HCT116 (cell line): ENCODE results near the gene LRBA. TPM values are rescaled to one million over a fixed set of nuclear protein-coding genes. Genes with fewer than 3 reads are reported as not detected.

ENCODE experiments used
- ATAC-seq: fragments of 200-7000 bp; cut with Tn5 transposase; 2 replicates; pipeline ENCODE4 v1.9.1; 2020; ENCODE audit warnings: mild to moderate bottlenecking, moderate library complexity
- BruUV-seq: library from RNA; stranded (reverse); fragments of 400-500 nt; replicated peaks from 2 replicates; lab custom pipeline; 2021; lab: Mats Ljungman, UMichigan
- CTCF ChIA-PET: fragments of 300-600 bp; sonication (Branson Sonifier 250); formaldehyde crosslinking; loops from one replicate; lab custom pipeline; 2021; ENCODE audit warnings: antibody characterized with exemption; lab: Charles Lee
- POLR2A ChIA-PET: fragments of 300-600, 350-600 bp; sonication (Branson Sonifier 250); formaldehyde crosslinking; loops from one replicate; lab custom pipeline; 2021; ENCODE audit warnings: antibody characterized with exemption; lab: Charles Lee
- RAD21 ChIA-PET, 2 experiments: fragments of 300-600 bp; sonication (Branson Sonifier 250); formaldehyde crosslinking; loops; one replicate each; lab custom pipeline; 2023; ENCODE audit warnings: low total read pairs in 2 of 2; ENCODE audit not compliant: uncharacterized antibody in 2 of 2, unreplicated experiment in 2 of 2, low non-redundant PET in 1 of 2; lab: Charles Lee
- DNase-seq: peaks from one replicate; pipeline ENCODE4 v3.0.0-alpha.2; 2010; ENCODE audit warnings: low read depth, low spot score
- H2AFZ ChIP-seq: fragments of 200-600 bp; shearing (Covaris generic), sonication (generic); 2 replicates; pipeline ENCODE4 v1.6.1; 2017; ENCODE audit warnings: low read depth, mixed run types, mixed read lengths, antibody characterized with exemption, low read length; ENCODE audit not compliant: poor library complexity, severe bottlenecking
- H3K27ac ChIP-seq: 2 replicates; pipeline ENCODE4 v1.5.1; 2012; ENCODE audit warnings: low read depth, low read length
- H3K27me3 ChIP-seq: fragments of 200-600 bp; sonication (generic); 2 replicates; pipeline ENCODE4 v1.6.1; 2016; ENCODE audit warnings: mixed run types, low read length, mixed read lengths; ENCODE audit not compliant: insufficient read depth
- H3K36me3 ChIP-seq, 2 experiments: fragments of 200-500 bp in 1 of 2; fragments of 200-600 bp in 1 of 2; sonication (Bioruptor generic) in 1 of 2; sonication (generic) in 1 of 2; 2 replicates each; pipeline versions ENCODE4 v1.5.1 to v1.6.1; 2014 to 2016; ENCODE audit warnings: low read length in 2 of 2, inconsistent platforms in 1 of 2, mixed read lengths in 1 of 2, mixed run types in 1 of 2; ENCODE audit not compliant: insufficient read depth in 2 of 2, control insufficient read depth in 1 of 2
- H3K4me1 ChIP-seq, 2 experiments: fragments of 200-600 bp in 1 of 2; sonication (generic) in 1 of 2; 2 replicates each; pipeline versions ENCODE4 v1.5.1 to v1.6.1; 2012 to 2017; ENCODE audit warnings: low read length in 2 of 2, inconsistent platforms in 1 of 2, mild to moderate bottlenecking in 1 of 2, mixed read lengths in 1 of 2, mixed run types in 1 of 2, moderate library complexity in 1 of 2; ENCODE audit not compliant: insufficient read depth in 2 of 2, control insufficient read depth in 1 of 2
- H3K4me2 ChIP-seq: fragments of 200-600 bp; sonication (generic); 2 replicates; pipeline ENCODE4 v1.6.1; 2017; ENCODE audit warnings: mixed run types, low read length, mixed read lengths
- H3K4me3 ChIP-seq, 2 experiments: fragments of 200-600 bp in 1 of 2; sonication (generic) in 1 of 2; replicated peaks in 1 of 2; 2 replicates each; pipeline ENCODE4 v1.5.1; 2011 to 2016; ENCODE audit warnings: low read length in 2 of 2, control low read depth in 1 of 2, low read depth in 1 of 2, mild to moderate bottlenecking in 1 of 2, mixed read lengths in 1 of 2, mixed run types in 1 of 2
- H3K79me2 ChIP-seq: fragments of 200-600 bp; sonication (generic); 2 replicates; pipeline ENCODE4 v1.6.1; 2017; ENCODE audit warnings: mild to moderate bottlenecking, mixed run types, low read length, moderate library complexity, mixed read lengths; ENCODE audit not compliant: insufficient read depth
- H3K9ac ChIP-seq: fragments of 200-600 bp; sonication (generic); 2 replicates; pipeline ENCODE4 v1.6.1; 2016; ENCODE audit warnings: low read length, mixed read lengths
- H3K9me2 ChIP-seq: fragments of 200-600 bp; sonication (generic), shearing (Covaris generic); 2 replicates; pipeline ENCODE4 v1.6.1; 2017; ENCODE audit warnings: mixed run types, mild to moderate bottlenecking, moderate library complexity; ENCODE audit not compliant: insufficient read depth
- H3K9me3 ChIP-seq, 2 experiments: fragments of 200-500 bp in 1 of 2; fragments of 200-600 bp in 1 of 2; sonication (Bioruptor generic) in 1 of 2; sonication (generic) in 1 of 2; 2 replicates each; pipeline ENCODE4 v1.6.1; 2014 to 2017; ENCODE audit warnings: low read length in 2 of 2, mixed read lengths in 2 of 2, inconsistent platforms in 1 of 2, low read depth in 1 of 2, mild to moderate bottlenecking in 1 of 2, mixed run types in 1 of 2, moderate library complexity in 1 of 2; ENCODE audit not compliant: control insufficient read depth in 1 of 2, insufficient read depth in 1 of 2
- H4K20me1 ChIP-seq: fragments of 200-600 bp; sonication (generic), shearing (Covaris generic); 2 replicates; pipeline ENCODE4 v1.6.1; 2017; ENCODE audit warnings: mixed run types, mild to moderate bottlenecking, moderate library complexity; ENCODE audit not compliant: insufficient read depth
- CBX3 ChIP-seq: IDR thresholded peaks from 2 replicates; pipeline ENCODE4 v1.6.1; 2012; ENCODE audit warnings: low read depth
- CEBPB ChIP-seq: IDR thresholded peaks from 2 replicates; pipeline ENCODE4 v1.6.1; 2012; ENCODE audit warnings: low read depth
- EGR1 ChIP-seq: IDR thresholded peaks from 2 replicates; pipeline ENCODE4 v1.6.1; 2012; ENCODE audit warnings: low read depth
- EZH2phosphoT487 ChIP-seq: fragments of 200-600 bp; IDR thresholded peaks from 2 replicates; pipeline ENCODE4 v1.6.1; 2018; ENCODE audit warnings: antibody characterized with exemption, borderline replicate concordance
- FOSL1 ChIP-seq: IDR thresholded peaks from 2 replicates; pipeline ENCODE4 v1.6.1; 2012; ENCODE audit warnings: low read depth
- JUND ChIP-seq: IDR thresholded peaks from 2 replicates; pipeline ENCODE4 v1.6.1; 2012
- RAD21 ChIP-seq: IDR thresholded peaks from 2 replicates; pipeline ENCODE4 v1.6.1; 2012; ENCODE audit warnings: low read depth, mild to moderate bottlenecking
- SIN3A ChIP-seq: IDR thresholded peaks from 2 replicates; pipeline ENCODE4 v1.6.1; 2012; ENCODE audit warnings: low read depth
- SRF ChIP-seq: IDR thresholded peaks from 2 replicates; pipeline ENCODE4 v1.6.1; 2012; ENCODE audit warnings: low read depth
- TCF7L2 ChIP-seq: IDR thresholded peaks from 2 replicates; pipeline ENCODE4 v1.7.0; 2011; ENCODE audit warnings: borderline replicate concordance, inconsistent platforms; ENCODE audit not compliant: insufficient read depth, insufficient read length; ENCODE audit errors: extremely low read depth
- intact Hi-C: fragments of 100-400 bp; cut with micrococcal nuclease; formaldehyde crosslinking; loops from 2 replicates; pipeline ENCODE4 v1.10.0; 2022
- total RNA-seq: library from RNA; stranded (reverse); gene quantifications from one replicate; pipeline ENCODE4 v1.2.1, GENCODE V29; 2021; ENCODE audit not compliant: unreplicated experiment
- TF ChIP-seq, protein P1 (sequence below): IDR thresholded peaks from 2 replicates; pipeline ENCODE4 v1.6.1; 2012
- TF ChIP-seq, protein P2 (sequence below): IDR thresholded peaks from 2 replicates; pipeline ENCODE4 v1.6.1; 2012; ENCODE audit warnings: low read depth
- TF ChIP-seq, protein P3 (sequence below): IDR thresholded peaks from 2 replicates; pipeline ENCODE4 v1.6.1; 2011; ENCODE audit warnings: mild to moderate bottlenecking, low read length, moderate library complexity; ENCODE audit not compliant: insufficient replicate concordance; ENCODE audit errors: extremely low read depth
- TF ChIP-seq, protein P4 (sequence below), 3 experiments: fragments of 200-600 bp in 1 of 3; sonication (generic) in 1 of 3; IDR thresholded peaks in 2 of 3; conservative IDR thresholded peaks in 1 of 3; 2 replicates each; pipeline ENCODE4 v1.5.1; 2012 to 2017; ENCODE audit warnings: low read depth in 2 of 3, low read length in 2 of 3, antibody characterized with exemption in 1 of 3, borderline replicate concordance in 1 of 3, control low read depth in 1 of 3, mild to moderate bottlenecking in 1 of 3, mixed read lengths in 1 of 3, mixed run types in 1 of 3, moderate library complexity in 1 of 3; ENCODE audit not compliant: insufficient read depth in 1 of 3

LRBA gene
- total RNA-seq, 1 experiment from 2014 or later, result 79.8 TPM

DNA sequence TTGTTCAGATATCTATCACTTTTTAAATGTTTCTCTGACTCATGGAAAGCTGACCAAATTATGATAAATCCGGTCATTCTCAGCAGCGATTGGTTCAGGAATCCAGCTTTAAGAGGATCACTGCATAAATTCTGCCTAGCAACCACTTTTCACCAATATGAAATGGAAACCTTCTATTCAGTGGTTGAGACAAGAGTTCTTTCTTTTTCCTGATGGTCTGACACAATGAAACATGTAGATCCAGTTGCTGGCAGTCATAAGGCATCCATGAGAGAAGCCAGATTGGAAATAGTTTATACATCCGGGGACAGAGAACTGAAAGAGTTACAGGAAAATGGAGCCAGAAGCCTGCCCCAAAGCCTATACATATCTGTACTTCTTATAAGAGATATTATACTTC is 406.0 kb downstream of the LRBA start:
- H3K4me2 ChIP-seq, result no peak overlapping the region
- no peak overlapping the region for H3K9ac ChIP-seq
- H2AFZ ChIP-seq, result no peak overlapping the region
- BruUV-seq, result no TSS peak
- CTCF ChIA-PET, result no interaction called here
- intact Hi-C loops, result no loop called here
- H3K9me3 ChIP-seq, result no peaks in the 10 kb centered on the region
- no peak overlapping the region for H3K27ac ChIP-seq
- DNase-seq, result no peak
- TF ChIP-seq, protein P1, sequence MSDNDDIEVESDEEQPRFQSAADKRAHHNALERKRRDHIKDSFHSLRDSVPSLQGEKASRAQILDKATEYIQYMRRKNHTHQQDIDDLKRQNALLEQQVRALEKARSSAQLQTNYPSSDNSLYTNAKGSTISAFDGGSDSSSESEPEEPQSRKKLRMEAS, result no peak
- TF ChIP-seq SRF, result no peak
- no peak for TF ChIP-seq RAD21
- no peak for TF ChIP-seq CEBPB
- no peak for TF ChIP-seq SIN3A
- TF ChIP-seq, protein P2, sequence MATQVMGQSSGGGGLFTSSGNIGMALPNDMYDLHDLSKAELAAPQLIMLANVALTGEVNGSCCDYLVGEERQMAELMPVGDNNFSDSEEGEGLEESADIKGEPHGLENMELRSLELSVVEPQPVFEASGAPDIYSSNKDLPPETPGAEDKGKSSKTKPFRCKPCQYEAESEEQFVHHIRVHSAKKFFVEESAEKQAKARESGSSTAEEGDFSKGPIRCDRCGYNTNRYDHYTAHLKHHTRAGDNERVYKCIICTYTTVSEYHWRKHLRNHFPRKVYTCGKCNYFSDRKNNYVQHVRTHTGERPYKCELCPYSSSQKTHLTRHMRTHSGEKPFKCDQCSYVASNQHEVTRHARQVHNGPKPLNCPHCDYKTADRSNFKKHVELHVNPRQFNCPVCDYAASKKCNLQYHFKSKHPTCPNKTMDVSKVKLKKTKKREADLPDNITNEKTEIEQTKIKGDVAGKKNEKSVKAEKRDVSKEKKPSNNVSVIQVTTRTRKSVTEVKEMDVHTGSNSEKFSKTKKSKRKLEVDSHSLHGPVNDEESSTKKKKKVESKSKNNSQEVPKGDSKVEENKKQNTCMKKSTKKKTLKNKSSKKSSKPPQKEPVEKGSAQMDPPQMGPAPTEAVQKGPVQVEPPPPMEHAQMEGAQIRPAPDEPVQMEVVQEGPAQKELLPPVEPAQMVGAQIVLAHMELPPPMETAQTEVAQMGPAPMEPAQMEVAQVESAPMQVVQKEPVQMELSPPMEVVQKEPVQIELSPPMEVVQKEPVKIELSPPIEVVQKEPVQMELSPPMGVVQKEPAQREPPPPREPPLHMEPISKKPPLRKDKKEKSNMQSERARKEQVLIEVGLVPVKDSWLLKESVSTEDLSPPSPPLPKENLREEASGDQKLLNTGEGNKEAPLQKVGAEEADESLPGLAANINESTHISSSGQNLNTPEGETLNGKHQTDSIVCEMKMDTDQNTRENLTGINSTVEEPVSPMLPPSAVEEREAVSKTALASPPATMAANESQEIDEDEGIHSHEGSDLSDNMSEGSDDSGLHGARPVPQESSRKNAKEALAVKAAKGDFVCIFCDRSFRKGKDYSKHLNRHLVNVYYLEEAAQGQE, result no peak
- no peak for TF ChIP-seq TCF7L2
- no peak for TF ChIP-seq FOSL1
- TF ChIP-seq, protein P3, sequence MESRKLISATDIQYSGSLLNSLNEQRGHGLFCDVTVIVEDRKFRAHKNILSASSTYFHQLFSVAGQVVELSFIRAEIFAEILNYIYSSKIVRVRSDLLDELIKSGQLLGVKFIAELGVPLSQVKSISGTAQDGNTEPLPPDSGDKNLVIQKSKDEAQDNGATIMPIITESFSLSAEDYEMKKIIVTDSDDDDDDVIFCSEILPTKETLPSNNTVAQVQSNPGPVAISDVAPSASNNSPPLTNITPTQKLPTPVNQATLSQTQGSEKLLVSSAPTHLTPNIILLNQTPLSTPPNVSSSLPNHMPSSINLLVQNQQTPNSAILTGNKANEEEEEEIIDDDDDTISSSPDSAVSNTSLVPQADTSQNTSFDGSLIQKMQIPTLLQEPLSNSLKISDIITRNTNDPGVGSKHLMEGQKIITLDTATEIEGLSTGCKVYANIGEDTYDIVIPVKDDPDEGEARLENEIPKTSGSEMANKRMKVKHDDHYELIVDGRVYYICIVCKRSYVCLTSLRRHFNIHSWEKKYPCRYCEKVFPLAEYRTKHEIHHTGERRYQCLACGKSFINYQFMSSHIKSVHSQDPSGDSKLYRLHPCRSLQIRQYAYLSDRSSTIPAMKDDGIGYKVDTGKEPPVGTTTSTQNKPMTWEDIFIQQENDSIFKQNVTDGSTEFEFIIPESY, result no peak
- TF ChIP-seq EGR1, result no peak
- no peak for TF ChIP-seq JUND
- TF ChIP-seq EZH2phosphoT487, result no peak
- TF ChIP-seq CBX3, result no peak
- TF ChIP-seq, protein P4, sequence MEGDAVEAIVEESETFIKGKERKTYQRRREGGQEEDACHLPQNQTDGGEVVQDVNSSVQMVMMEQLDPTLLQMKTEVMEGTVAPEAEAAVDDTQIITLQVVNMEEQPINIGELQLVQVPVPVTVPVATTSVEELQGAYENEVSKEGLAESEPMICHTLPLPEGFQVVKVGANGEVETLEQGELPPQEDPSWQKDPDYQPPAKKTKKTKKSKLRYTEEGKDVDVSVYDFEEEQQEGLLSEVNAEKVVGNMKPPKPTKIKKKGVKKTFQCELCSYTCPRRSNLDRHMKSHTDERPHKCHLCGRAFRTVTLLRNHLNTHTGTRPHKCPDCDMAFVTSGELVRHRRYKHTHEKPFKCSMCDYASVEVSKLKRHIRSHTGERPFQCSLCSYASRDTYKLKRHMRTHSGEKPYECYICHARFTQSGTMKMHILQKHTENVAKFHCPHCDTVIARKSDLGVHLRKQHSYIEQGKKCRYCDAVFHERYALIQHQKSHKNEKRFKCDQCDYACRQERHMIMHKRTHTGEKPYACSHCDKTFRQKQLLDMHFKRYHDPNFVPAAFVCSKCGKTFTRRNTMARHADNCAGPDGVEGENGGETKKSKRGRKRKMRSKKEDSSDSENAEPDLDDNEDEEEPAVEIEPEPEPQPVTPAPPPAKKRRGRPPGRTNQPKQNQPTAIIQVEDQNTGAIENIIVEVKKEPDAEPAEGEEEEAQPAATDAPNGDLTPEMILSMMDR (IDR thresholded peaks at IDR 0.05 in 2 of 3, conservative IDR thresholded peaks at IDR 0.05 in 1 of 3; ENCODE audit: borderline replicate concordance in 1 of 3, insufficient read depth in 1 of 3, low read depth in 2 of 3, low read length in 2 of 3), result no peak
- H3K4me3 ChIP-seq, result no peak overlapping the region
- H3K79me2 ChIP-seq, result no peaks in the 10 kb centered on the region
- H3K36me3 ChIP-seq, result no peaks in the 10 kb centered on the region
- no peaks in the 10 kb centered on the region for H3K9me2 ChIP-seq
- H3K4me1 ChIP-seq, result no peaks in the 10 kb centered on the region
- no peaks in the 10 kb centered on the region for H3K27me3 ChIP-seq
- RAD21 ChIA-PET, result no interaction called here
- no peaks in the 10 kb centered on the region for H4K20me1 ChIP-seq
- POLR2A ChIA-PET, result no interaction called here
- no peak for ATAC-seq
